HEK293 (cell line): ENCODE data around the gene SIAE.

Experiments used
- CTCF ChIA-PET: fragments of 350-600 bp; formaldehyde crosslinking; extraction: SDS; loops from one replicate; lab custom pipeline; 2021; ENCODE audit warnings: antibody characterized with exemption; lab: Yijun Ruan, JAX
- POLR2A ChIA-PET: fragments of 300-600 bp; formaldehyde crosslinking; extraction: SDS; loops from one replicate; lab custom pipeline; 2020; ENCODE audit warnings: antibody characterized with exemption, inconsistent platforms; lab: Yijun Ruan, JAX
- H3K27ac ChIP-seq: fragments of 200-500 bp; sonication (Bioruptor generic); 2 replicates; pipeline ENCODE4 v1.5.1; 2014; ENCODE audit warnings: low read depth, low read length, control low read depth, inconsistent platforms; ENCODE audit errors: extremely low read depth
- H3K36me3 ChIP-seq, 2 experiments: fragments of 200-500 bp in 1 of 2; sonication (Bioruptor generic) in 1 of 2; 1 replicate in 1 of 2; 2 replicates in 1 of 2; pipeline ENCODE4 v1.5.1; 2014 to 2017; ENCODE audit warnings: inconsistent platforms in 2 of 2, low read length in 2 of 2; ENCODE audit not compliant: control insufficient read depth in 2 of 2, insufficient read depth in 1 of 2
- H3K4me1 ChIP-seq: fragments of 200-500 bp; sonication (Bioruptor generic); 2 replicates; pipeline ENCODE4 v1.5.1; 2014; ENCODE audit warnings: mild to moderate bottlenecking, low read length, inconsistent platforms; ENCODE audit not compliant: control insufficient read depth, insufficient read depth
- H3K4me3 ChIP-seq: 2 replicates; pipeline ENCODE4 v1.5.1; 2011; ENCODE audit warnings: low read depth, mild to moderate bottlenecking, control low read depth, low read length, moderate library complexity
- H3K9me3 ChIP-seq: fragments of 200-500 bp; sonication (Bioruptor generic); 2 replicates; pipeline ENCODE4 v1.5.1; 2014; ENCODE audit warnings: low read depth, low read length, inconsistent platforms; ENCODE audit not compliant: control insufficient read depth, insufficient read depth
- GLIS2 ChIP-seq: fragments of 450-650 bp; formaldehyde crosslinking; IDR thresholded peaks from 2 replicates; pipeline ENCODE4 v1.5.1; 2016; ENCODE audit warnings: missing biosample characterization, missing genetic modification characterization
- IKZF3 ChIP-seq: fragments of 450-650 bp; IDR thresholded peaks from 2 replicates; pipeline ENCODE4 v1.5.0; 2018; ENCODE audit warnings: missing biosample characterization, mild to moderate bottlenecking, missing genetic modification characterization, moderate library complexity
- MZF1 ChIP-seq: fragments of 450-650 bp; formaldehyde crosslinking; IDR thresholded peaks from 2 replicates; pipeline ENCODE4 v1.5.1; 2017; ENCODE audit warnings: missing biosample characterization, missing genetic modification characterization, borderline replicate concordance
- OVOL3 ChIP-seq: fragments of 450-650 bp; formaldehyde crosslinking; IDR thresholded peaks from 2 replicates; pipeline ENCODE4 v1.5.1; 2016; ENCODE audit warnings: missing biosample characterization, missing genetic modification characterization
- REST ChIP-seq: fragments of 450-650 bp; formaldehyde crosslinking; IDR thresholded peaks from 2 replicates; pipeline ENCODE4 v1.5.1; 2016; ENCODE audit warnings: missing biosample characterization, missing genetic modification characterization
- SCRT2 ChIP-seq: fragments of 450-650 bp; formaldehyde crosslinking; IDR thresholded peaks from 2 replicates; pipeline ENCODE4 v1.5.1; 2016; ENCODE audit warnings: missing biosample characterization, missing genetic modification characterization
- SP2 ChIP-seq: fragments of 450-650 bp; formaldehyde crosslinking; IDR thresholded peaks from 2 replicates; pipeline ENCODE4 v1.5.1; 2016; ENCODE audit warnings: missing biosample characterization, missing genetic modification characterization
- ZBTB20 ChIP-seq: fragments of 450-650 bp; formaldehyde crosslinking; IDR thresholded peaks from 2 replicates; pipeline ENCODE4 v1.5.1; 2016; ENCODE audit warnings: missing biosample characterization, missing genetic modification characterization
- ZBTB26 ChIP-seq: fragments of 450-650 bp; formaldehyde crosslinking; optimal IDR thresholded peaks from 2 replicates; pipeline ENCODE3; 2016; ENCODE audit warnings: missing biosample characterization, mild to moderate bottlenecking, missing genetic modification characterization
- ZFHX2 ChIP-seq: fragments of 450-650 bp; formaldehyde crosslinking; conservative IDR thresholded peaks from 2 replicates; pipeline ENCODE4 v1.5.1; 2016; ENCODE audit warnings: missing biosample characterization, missing genetic modification characterization
- ZNF146 ChIP-seq: fragments of 450-650 bp; formaldehyde crosslinking; IDR thresholded peaks from 2 replicates; pipeline ENCODE4 v1.5.1; 2016; ENCODE audit warnings: missing biosample characterization, missing genetic modification characterization
- ZNF24 ChIP-seq: fragments of 450-650 bp; formaldehyde crosslinking; IDR thresholded peaks from 2 replicates; pipeline ENCODE4 v1.5.1; 2016; ENCODE audit warnings: missing biosample characterization, missing genetic modification characterization
- ZNF292 ChIP-seq: fragments of 450-650 bp; formaldehyde crosslinking; IDR thresholded peaks from 2 replicates; pipeline ENCODE4 v1.5.1; 2016; ENCODE audit warnings: low read depth, missing biosample characterization, missing genetic modification characterization, borderline replicate concordance
- ZNF37A ChIP-seq: fragments of 450-650 bp; IDR thresholded peaks from 2 replicates; pipeline ENCODE4 v1.5.1; 2018; ENCODE audit warnings: missing biosample characterization, missing genetic modification characterization
- ZNF404 ChIP-seq: fragments of 450-650 bp; formaldehyde crosslinking; IDR thresholded peaks from 2 replicates; pipeline ENCODE4 v1.5.1; 2017; ENCODE audit warnings: missing biosample characterization, missing genetic modification characterization
- ZNF600 ChIP-seq: fragments of 450-650 bp; formaldehyde crosslinking; IDR thresholded peaks from 2 replicates; pipeline ENCODE4 v1.5.1; 2016; ENCODE audit warnings: missing biosample characterization, missing genetic modification characterization
- ZNF610 ChIP-seq: fragments of 450-650 bp; formaldehyde crosslinking; IDR thresholded peaks from 2 replicates; pipeline ENCODE4 v1.5.1; 2016; ENCODE audit warnings: missing biosample characterization, missing genetic modification characterization, borderline replicate concordance
- ZNF621 ChIP-seq: fragments of 450-650 bp; formaldehyde crosslinking; IDR thresholded peaks from 2 replicates; pipeline ENCODE4 v1.5.1; 2017; ENCODE audit warnings: missing biosample characterization, missing genetic modification characterization
- ZNF837 ChIP-seq: fragments of 450-650 bp; formaldehyde crosslinking; IDR thresholded peaks from 2 replicates; pipeline ENCODE4 v1.5.1; 2016; ENCODE audit warnings: missing biosample characterization, missing genetic modification characterization
- ZSCAN5A ChIP-seq: fragments of 450-650 bp; formaldehyde crosslinking; IDR thresholded peaks from 2 replicates; pipeline ENCODE4 v1.5.1; 2016; ENCODE audit warnings: missing biosample characterization, missing genetic modification characterization
- TF ChIP-seq, protein P1 (sequence below): fragments of 450-650 bp; formaldehyde crosslinking; IDR thresholded peaks from 2 replicates; pipeline ENCODE4 v1.5.1; 2016; ENCODE audit warnings: missing biosample characterization, missing genetic modification characterization

Gene SIAE

DNA sequence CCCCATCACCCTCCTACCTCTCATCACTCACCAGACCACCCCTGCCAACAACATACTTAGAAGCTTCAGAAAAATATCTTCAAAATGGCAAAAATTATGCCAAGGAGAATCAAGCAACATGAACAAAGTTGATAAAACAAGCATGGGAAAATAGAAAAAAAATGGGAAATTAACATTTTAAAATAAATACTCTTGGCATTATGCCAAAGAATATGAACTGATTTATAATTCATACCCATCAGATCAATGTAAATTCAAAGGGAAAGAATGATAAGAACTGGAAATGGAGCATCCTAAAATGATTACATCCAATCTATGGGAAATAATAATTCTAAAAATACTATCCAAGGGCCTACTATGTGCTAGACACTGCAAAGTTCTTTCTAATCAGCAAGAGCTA lies 12.0 kb downstream of the SIAE start:
- ChIA-PET CTCF (interaction anchor here (0.6 to 2.0 kb wide), 5 partner anchors 17 to 175 kb away, joined by 3 to 9 read pairs (median 5); no protein-coding TSS in a partner anchor), POLR2A (no interaction called here)
- Histone ChIP-seq H3K27ac (no peak overlapping the region), H3K4me3 (no peak overlapping the region), H3K9me3 (no peaks in the 10 kb centered on the region), H3K4me1 (no peaks in the 10 kb centered on the region), H3K36me3 (peaks cover 0 to 2% of the 10 kb centered on the region in 2 experiments; a peak in 1 of 3 replicates)
- TF ChIP-seq ZNF404 = no peak
- no peak for TF ChIP-seq REST (tag by site-specific recombination)
- TF ChIP-seq SCRT2 (tag by site-specific recombination) = no peak
- no peak for TF ChIP-seq OVOL3
- TF ChIP-seq ZNF610 (tag by site-specific recombination) = no peak
- no peak for TF ChIP-seq ZNF837
- TF ChIP-seq ZSCAN5A (tag by site-specific recombination) = no peak
- no peak for TF ChIP-seq ZNF292 (tag by site-specific recombination)
- TF ChIP-seq ZFHX2 (tag by site-specific recombination) = no peak
- TF ChIP-seq ZNF146 (tag by site-specific recombination) = no peak
- no peak for TF ChIP-seq ZNF621 (tag by site-specific recombination)
- no peak for TF ChIP-seq ZNF600 (tag by site-specific recombination)
- no peak for TF ChIP-seq SP2 (tag by site-specific recombination)
- TF ChIP-seq, protein P1, sequence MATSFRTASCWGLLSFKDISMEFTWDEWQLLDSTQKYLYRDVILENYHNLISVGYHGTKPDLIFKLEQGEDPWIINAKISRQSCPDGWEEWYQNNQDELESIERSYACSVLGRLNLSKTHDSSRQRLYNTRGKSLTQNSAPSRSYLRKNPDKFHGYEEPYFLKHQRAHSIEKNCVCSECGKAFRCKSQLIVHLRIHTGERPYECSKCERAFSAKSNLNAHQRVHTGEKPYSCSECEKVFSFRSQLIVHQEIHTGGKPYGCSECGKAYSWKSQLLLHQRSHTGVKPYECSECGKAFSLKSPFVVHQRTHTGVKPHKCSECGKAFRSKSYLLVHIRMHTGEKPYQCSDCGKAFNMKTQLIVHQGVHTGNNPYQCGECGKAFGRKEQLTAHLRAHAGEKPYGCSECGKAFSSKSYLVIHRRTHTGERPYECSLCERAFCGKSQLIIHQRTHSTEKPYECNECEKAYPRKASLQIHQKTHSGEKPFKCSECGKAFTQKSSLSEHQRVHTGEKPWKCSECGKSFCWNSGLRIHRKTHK (tag by site-specific recombination) = no peak
- TF ChIP-seq ZBTB20 (tag by site-specific recombination) = no peak
- TF ChIP-seq IKZF3 (tag by site-specific recombination) = no peak
- no peak for TF ChIP-seq ZBTB26 (tag by site-specific recombination)
- no peak for TF ChIP-seq ZNF24 (tag by site-specific recombination)

DNA sequence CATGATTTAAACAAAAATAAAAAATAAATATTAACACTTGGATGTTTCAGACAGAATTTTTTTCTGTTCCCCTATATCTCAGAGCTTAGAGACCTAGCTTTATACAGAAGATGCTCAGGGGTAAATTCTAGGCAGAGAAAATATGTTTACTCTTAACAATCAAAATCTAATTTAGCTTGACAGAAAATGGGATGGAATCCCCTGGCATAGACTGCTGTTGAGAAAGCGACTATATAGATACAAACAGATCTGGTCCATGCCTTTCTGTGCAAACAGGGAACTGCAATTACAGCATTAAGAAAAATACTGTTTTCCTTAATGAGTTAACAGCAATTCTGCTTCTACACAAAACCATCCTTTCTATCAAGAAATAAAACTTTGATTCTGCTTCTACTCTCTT lies 14.6 kb downstream of the SIAE start:
- no peak for TF ChIP-seq GLIS2 (tag by site-specific recombination)
- no peak for TF ChIP-seq ZNF37A (tag by site-specific recombination)
- TF ChIP-seq MZF1 (tag by site-specific recombination) = no peak
- TF ChIP-seq, all 188 proteins: peak for 0
- Histone ChIP-seq H3K4me3 (no peak overlapping the region), H3K27ac (no peak overlapping the region), H3K9me3 (no peaks in the 10 kb centered on the region), H3K36me3 (no peaks in the 10 kb centered on the region), H3K4me1 (no peaks in the 10 kb centered on the region)
- ChIA-PET CTCF (interaction anchor here (2.1 kb wide), 1 partner anchor 135 kb away, joined by 8 read pairs; no protein-coding TSS in a partner anchor), POLR2A (no interaction called here)
